GM12878 (cell line): Measurements from ENCODE around the gene NCDN. TPM values are rescaled to one million over a fixed set of nuclear protein-coding genes. Genes with fewer than 3 reads are reported as not detected.

Experiments used
- ATAC-seq: fragments of 200-7000 bp; cut with Tn5 transposase; 3 replicates; pipeline ENCODE4 v1.9.1; 2020; ENCODE audit warnings: mild to moderate bottlenecking, moderate library complexity
- BruUV-seq: library from RNA; stranded (reverse); fragments of 400-500 nt; replicated peaks from 2 replicates; lab custom pipeline; 2021; lab: Mats Ljungman, UMichigan
- CTCF ChIA-PET: fragments of 300-600 bp; sonication (Branson Sonifier 250); formaldehyde crosslinking; extraction: SDS; loops from one replicate; lab custom pipeline; 2021; ENCODE audit warnings: inconsistent platforms; lab: Yijun Ruan, JAX
- POLR2A ChIA-PET: fragments of 350-600 bp; formaldehyde crosslinking; extraction: SDS; loops from one replicate; lab custom pipeline; 2021; ENCODE audit warnings: inconsistent platforms; lab: Charles Lee
- RAD21 ChIA-PET: fragments of 300-600 bp; sonication (Branson Sonifier 250); formaldehyde crosslinking; loops from one replicate; lab custom pipeline; 2023; ENCODE audit warnings: antibody characterized with exemption; ENCODE audit not compliant: unreplicated experiment; lab: Charles Lee
- SMC1A ChIA-PET: fragments of 300-600 bp; sonication (Branson Sonifier 250); formaldehyde crosslinking; loops from one replicate; lab custom pipeline; 2023; ENCODE audit not compliant: unreplicated experiment, uncharacterized antibody; lab: Charles Lee
- DNase-seq: peaks from one replicate; pipeline ENCODE4 v3.0.0-alpha.2; 2011; ENCODE audit warnings: low read depth, low spot score
- FAIRE-seq: peaks from 3 replicates; lab custom pipeline; 2011; peaks lifted over from hg19 to GRCh38; lab: Jason Lieb, UNC
- H2AFZ ChIP-seq: 2 replicates; pipeline ENCODE4 v1.6.0; 2011; ENCODE audit warnings: low read depth, low read length, control low read depth; ENCODE audit not compliant: control insufficient read depth
- H3K27ac ChIP-seq: 2 replicates; pipeline ENCODE4 v1.5.1; 2011; ENCODE audit warnings: control low read depth; ENCODE audit not compliant: control insufficient read depth, insufficient read depth
- H3K27me3 ChIP-seq, 2 experiments: replicated peaks in 1 of 2; 2 replicates each; pipeline versions ENCODE4 v1.6.0 to v1.6.1; 2011; ENCODE audit warnings: low read length in 1 of 2; ENCODE audit not compliant: control insufficient read depth in 2 of 2, insufficient read depth in 2 of 2
- H3K36me3 ChIP-seq, 2 experiments: 2 replicates each; pipeline ENCODE4 v1.5.1; 2011; ENCODE audit warnings: low read length in 1 of 2; ENCODE audit not compliant: control insufficient read depth in 2 of 2, insufficient read depth in 2 of 2
- H3K4me1 ChIP-seq: 2 replicates; pipeline ENCODE4 v1.6.1; 2011; ENCODE audit warnings: mild to moderate bottlenecking, low read length, moderate library complexity, mixed read lengths; ENCODE audit not compliant: control insufficient read depth, insufficient read depth
- H3K4me2 ChIP-seq: 2 replicates; pipeline ENCODE4 v1.6.0; 2011; ENCODE audit warnings: control low read depth; ENCODE audit not compliant: control insufficient read depth, insufficient read depth
- H3K4me3 ChIP-seq: fragments of 200-600 bp; sonication (generic); 2 replicates; pipeline ENCODE4 v1.5.1; 2016
- H3K79me2 ChIP-seq: 2 replicates; pipeline ENCODE4 v1.6.0; 2011; ENCODE audit warnings: low read length; ENCODE audit not compliant: control insufficient read depth, insufficient read depth
- H3K9ac ChIP-seq: 2 replicates; pipeline ENCODE4 v1.8.0; 2011; ENCODE audit warnings: low read length, control low read depth, mixed read lengths; ENCODE audit not compliant: control insufficient read depth, insufficient read depth
- H3K9me3 ChIP-seq: replicated peaks from 3 replicates; pipeline ENCODE4 v1.5.1; 2011; ENCODE audit warnings: mild to moderate bottlenecking, low read length; ENCODE audit not compliant: control insufficient read depth, insufficient read depth
- H4K20me1 ChIP-seq: 2 replicates; pipeline ENCODE4 v1.6.0; 2011; ENCODE audit not compliant: control insufficient read depth, insufficient read depth
- ATF7 ChIP-seq: fragments of 450-650 bp; IDR thresholded peaks from 2 replicates; pipeline ENCODE4 v1.6.1; 2016; ENCODE audit warnings: low read depth, mild to moderate bottlenecking
- CHD2 ChIP-seq: IDR thresholded peaks from 2 replicates; pipeline ENCODE4 v1.6.1; 2011; ENCODE audit warnings: low read depth, low read length, improper control_type of control experiment, borderline replicate concordance
- ESRRA ChIP-seq: IDR thresholded peaks from 2 replicates; pipeline ENCODE4 v1.6.1; 2012; ENCODE audit warnings: mild to moderate bottlenecking, low read length, improper control_type of control experiment
- HDAC6 ChIP-seq: fragments of 200-600 bp; sonication (generic); IDR thresholded peaks from one replicate; pipeline ENCODE4 v1.8.0; 2017; ENCODE audit warnings: antibody characterized with exemption; ENCODE audit not compliant: unreplicated experiment
- JUND ChIP-seq: IDR thresholded peaks from 2 replicates; pipeline ENCODE4 v1.6.1; 2012; ENCODE audit warnings: low read depth, mild to moderate bottlenecking, low read length, improper control_type of control experiment, moderate library complexity
- MTA2 ChIP-seq: fragments of 450-650 bp; IDR thresholded peaks from 2 replicates; pipeline ENCODE4 v1.6.1; 2016; ENCODE audit warnings: low read depth, mild to moderate bottlenecking, moderate library complexity
- MTA3 ChIP-seq: IDR thresholded peaks from 2 replicates; pipeline ENCODE4 v1.6.1; 2012; ENCODE audit warnings: low read length, inconsistent platforms, borderline replicate concordance
- NR2C2 ChIP-seq: IDR thresholded peaks from 2 replicates; pipeline ENCODE4 v1.6.1; 2011; ENCODE audit warnings: borderline replicate concordance, low read depth; ENCODE audit not compliant: control insufficient read depth, insufficient read length
- NRF1 ChIP-seq: conservative IDR thresholded peaks from 2 replicates; pipeline ENCODE4 v1.6.1; 2011; ENCODE audit warnings: mild to moderate bottlenecking, low read depth, low read length, improper control_type of control experiment
- RAD21 ChIP-seq: IDR thresholded peaks from 2 replicates; pipeline ENCODE4 v1.6.1; 2011; ENCODE audit warnings: mild to moderate bottlenecking, low read depth, low read length, moderate library complexity; ENCODE audit not compliant: insufficient read depth
- SKIL ChIP-seq: fragments of 450-650 bp; IDR thresholded peaks from 2 replicates; pipeline ENCODE4 v1.6.1; 2017; ENCODE audit warnings: mild to moderate bottlenecking, low read depth, inconsistent platforms; ENCODE audit not compliant: poor library complexity, severe bottlenecking
- SMARCA5 ChIP-seq: fragments of 450-650 bp; IDR thresholded peaks from 2 replicates; pipeline ENCODE4 v1.6.1; 2017; ENCODE audit warnings: mild to moderate bottlenecking
- ZNF217 ChIP-seq: fragments of 450-650 bp; IDR thresholded peaks from 2 replicates; pipeline ENCODE4 v1.6.1; 2017; ENCODE audit warnings: antibody characterized with exemption, mild to moderate bottlenecking
- ZNF24 ChIP-seq: fragments of 450-650 bp; IDR thresholded peaks from 2 replicates; pipeline ENCODE4 v1.6.1; 2017; ENCODE audit warnings: antibody characterized with exemption, mild to moderate bottlenecking
- WGBS: methylation state at CpG from one replicate; pipeline ENCODE4 v1.1.6; 2016; ENCODE audit warnings: low lambda C conversion rate; ENCODE audit not compliant: insufficient replicate concordance, insufficient coverage; ENCODE audit errors: missing lambda C conversion rate; 5-methylcytosine and 5-hydroxymethylcytosine counted together
- in situ Hi-C: fragments of 300-500 bp; cut with MboI; formaldehyde crosslinking; loops from 9 replicates; pipeline ENCODE4 v1.14.3; 2018; ENCODE audit warnings: mixed read lengths
- intact Hi-C: fragments of 100-400 bp; cut with micrococcal nuclease; formaldehyde crosslinking; loops from one replicate; pipeline ENCODE4 v1.14.2; 2022; ENCODE audit not compliant: unreplicated experiment
- polyA plus RNA-seq, 11 experiments: library from polyadenylated mRNA; depleted of rRNA in 4 of 11; unstranded in 6 of 11; stranded (reverse) in 5 of 11; fragments of >200 nt; fragmentation: Nextera tagmentation in 4 of 11; fragmentation: Illumina TruSeq in 1 of 11; extraction: Ambion mirVana in 4 of 11; extraction: Trizol in 1 of 11; gene quantifications; 1 replicate in 1 of 11; 2 replicates in 10 of 11; pipeline versions ENCODE4 v1.2.1 to v1.2.3, GENCODE V29; 2011 to 2016; ENCODE audit warnings: inconsistent platforms in 2 of 11, missing spikeins in 2 of 11, low read depth in 1 of 11
- total RNA-seq, 4 experiments: library from RNA; depleted of rRNA in 3 of 4; stranded (reverse); fragments of >200 nt in 3 of 4; fragmentation: Illumina TruSeq in 1 of 4; extraction: Trizol in 1 of 4; gene quantifications; 2 replicates each; pipeline versions ENCODE4 v1.2.1 to v1.2.3, GENCODE V29; 2013 to 2021
- TF ChIP-seq, protein P1 (sequence below): fragments of 450-650 bp; formaldehyde crosslinking; IDR thresholded peaks from 2 replicates; pipeline ENCODE4 v1.4.0; 2020; ENCODE audit warnings: mild to moderate bottlenecking, moderate library complexity

Gene NCDN
- total and polyA plus RNA-seq, 10 of the 15 experiments (the other 5 are each of a cell fraction or from before 2014, with no cell fraction given): 1.8 to 25.5 (median 10.9) TPM

DNA sequence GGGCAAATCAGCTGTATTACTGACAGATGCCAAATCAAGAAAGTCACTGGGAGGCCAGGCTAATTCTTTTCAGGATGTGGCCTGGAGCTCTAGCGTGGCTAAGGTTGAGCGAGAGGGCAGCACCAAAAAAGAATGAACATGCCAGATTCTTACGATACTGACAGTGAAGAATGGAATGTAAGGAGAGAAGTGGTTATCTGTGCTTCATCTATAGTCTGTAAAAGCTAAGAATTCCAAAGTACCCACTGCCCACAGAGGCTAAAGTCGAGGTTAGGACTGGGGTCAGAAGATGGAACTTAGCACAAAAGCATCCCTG, 48.2 kb downstream of the NCDN start:
- WGBS: 99% methylated on average over 4 of the region's 4 CpGs
- ATAC-seq (no peak), FAIRE-seq (no peak), DNase-seq (no peak)
- no peaks in the 10 kb centered on the region for H3K4me1 ChIP-seq
- in situ Hi-C loops (no loop called here), intact Hi-C loops (no loop called here)
- H3K79me2 ChIP-seq: no peaks in the 10 kb centered on the region; the same call in 1 of the 2 replicates
- H3K36me3 ChIP-seq: peaks cover 14 to 42% of the 10 kb centered on the region in 2 experiments
- H4K20me1 ChIP-seq: no peaks in the 10 kb centered on the region; the same call in 1 of the 2 replicates
- no peak overlapping the region for H2AFZ ChIP-seq
- no peak overlapping the region for H3K27ac ChIP-seq
- no peak overlapping the region for H3K4me2 ChIP-seq
- CTCF ChIA-PET: interaction anchor here (0.9 to 1.7 kb wide), 3 partner anchors 35 to 110 kb away, joined by 3 to 7 read pairs (median 4); no protein-coding TSS in a partner anchor
- SMC1A ChIA-PET: interaction anchor here (0.5 to 1.8 kb wide), 4 partner anchors 109 to 402 kb away, joined by 3 to 4 read pairs (median 3); no protein-coding TSS in a partner anchor
- no TSS peak for BruUV-seq
- H3K27me3 ChIP-seq: no peaks in the 10 kb centered on the region
- H3K4me3 ChIP-seq: no peak overlapping the region
- H3K9ac ChIP-seq: no peak overlapping the region
- RAD21 ChIA-PET: interaction anchor here (1.1 kb wide), 1 partner anchor 110 kb away, joined by 3 read pairs; no protein-coding TSS in a partner anchor
- TF ChIP-seq ATF7 (no peak), NRF1 (no peak), ZNF24 (no peak), RAD21 (no peak), ZNF217 (no peak), MTA3 (no peak), NR2C2 (no peak), HDAC6 (no peak), CHD2 (no peak), JUND (no peak), SKIL (no peak), MTA2 (no peak), ESRRA (no peak), SMARCA5 (no peak)
- TF ChIP-seq, protein P1, sequence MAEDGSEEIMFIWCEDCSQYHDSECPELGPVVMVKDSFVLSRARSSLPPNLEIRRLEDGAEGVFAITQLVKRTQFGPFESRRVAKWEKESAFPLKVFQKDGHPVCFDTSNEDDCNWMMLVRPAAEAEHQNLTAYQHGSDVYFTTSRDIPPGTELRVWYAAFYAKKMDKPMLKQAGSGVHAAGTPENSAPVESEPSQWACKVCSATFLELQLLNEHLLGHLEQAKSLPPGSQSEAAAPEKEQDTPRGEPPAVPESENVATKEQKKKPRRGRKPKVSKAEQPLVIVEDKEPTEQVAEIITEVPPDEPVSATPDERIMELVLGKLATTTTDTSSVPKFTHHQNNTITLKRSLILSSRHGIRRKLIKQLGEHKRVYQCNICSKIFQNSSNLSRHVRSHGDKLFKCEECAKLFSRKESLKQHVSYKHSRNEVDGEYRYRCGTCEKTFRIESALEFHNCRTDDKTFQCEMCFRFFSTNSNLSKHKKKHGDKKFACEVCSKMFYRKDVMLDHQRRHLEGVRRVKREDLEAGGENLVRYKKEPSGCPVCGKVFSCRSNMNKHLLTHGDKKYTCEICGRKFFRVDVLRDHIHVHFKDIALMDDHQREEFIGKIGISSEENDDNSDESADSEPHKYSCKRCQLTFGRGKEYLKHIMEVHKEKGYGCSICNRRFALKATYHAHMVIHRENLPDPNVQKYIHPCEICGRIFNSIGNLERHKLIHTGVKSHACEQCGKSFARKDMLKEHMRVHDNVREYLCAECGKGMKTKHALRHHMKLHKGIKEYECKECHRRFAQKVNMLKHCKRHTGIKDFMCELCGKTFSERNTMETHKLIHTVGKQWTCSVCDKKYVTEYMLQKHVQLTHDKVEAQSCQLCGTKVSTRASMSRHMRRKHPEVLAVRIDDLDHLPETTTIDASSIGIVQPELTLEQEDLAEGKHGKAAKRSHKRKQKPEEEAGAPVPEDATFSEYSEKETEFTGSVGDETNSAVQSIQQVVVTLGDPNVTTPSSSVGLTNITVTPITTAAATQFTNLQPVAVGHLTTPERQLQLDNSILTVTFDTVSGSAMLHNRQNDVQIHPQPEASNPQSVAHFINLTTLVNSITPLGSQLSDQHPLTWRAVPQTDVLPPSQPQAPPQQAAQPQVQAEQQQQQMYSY (CRISPR knock-in tag): no peak
- H3K9me3 ChIP-seq: no peaks in the 10 kb centered on the region
- POLR2A ChIA-PET: no interaction called here
